ENCODE measurements around the gene GRIN2A. TPM values are rescaled to one million over a fixed set of nuclear protein-coding genes. Genes with fewer than 3 reads are reported as not detected.

GRIN2A gene
- total RNA-seq (2014; rRNA removed; shearing (Covaris generic)): not detected in 2 replicates
- not detected in 2 replicates for total RNA-seq (2022)
- not detected for Bru-seq, nascent RNA
- BruChase-seq, experiment 1, labeled RNA remaining after a 6-hour chase: not detected
- BruChase-seq, experiment 2, labeled RNA remaining after a 2-hour chase: not detected
- long read RNA-seq: 0 reads

DNA sequence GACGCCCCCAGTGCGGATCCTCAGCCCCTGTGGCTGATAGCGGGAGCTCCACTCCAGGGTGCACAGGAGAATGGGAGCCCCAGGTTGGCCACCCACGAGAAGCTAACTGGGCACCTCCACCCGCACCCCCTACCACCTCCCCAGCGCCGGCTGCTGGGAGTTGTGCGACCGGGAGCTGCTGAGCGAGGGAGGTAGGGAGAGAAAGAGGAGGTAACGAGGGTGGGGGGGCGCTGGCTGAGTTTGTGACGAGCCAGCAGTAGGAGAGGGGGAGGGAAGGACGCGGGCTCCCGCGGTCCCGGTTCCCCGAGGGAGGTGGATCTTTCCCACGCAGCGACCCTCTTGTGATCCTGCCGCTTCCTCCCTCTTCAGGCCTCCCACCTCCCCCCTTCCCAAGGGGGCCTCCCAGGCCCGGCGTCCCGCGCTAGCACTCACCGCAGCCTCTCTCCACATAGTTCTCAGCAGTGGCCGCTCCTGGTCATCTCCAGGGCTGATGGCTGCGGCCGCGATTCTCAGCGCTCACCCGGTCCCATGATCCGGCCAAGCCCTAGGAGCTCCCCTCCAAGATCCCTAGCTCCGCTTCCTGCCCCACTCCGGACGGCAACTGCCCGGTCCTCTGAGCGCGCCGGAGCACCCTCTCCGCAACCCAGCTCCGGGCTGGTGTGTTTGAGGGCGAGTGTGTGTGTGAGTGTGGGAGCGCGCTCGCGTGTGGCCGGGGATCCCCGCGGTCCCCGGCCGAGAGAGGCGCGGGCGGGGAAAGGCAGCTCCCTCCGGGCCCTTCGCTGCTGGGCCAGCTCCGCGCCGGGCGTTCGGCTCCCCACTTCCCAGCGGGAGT is at the start of gene GRIN2A:
TSS of gene GRIN2A (minus strand) at position 207 of the 832 bp plus-strand sequence. CDS start 2,017 bp downstream, outside the sequence.
- Histone ChIP-seq H4K20me1 (ENCODE audit: insufficient read depth, low read length) (no peaks in the 10 kb centered on the region), H3K9me3 (ENCODE audit: low read length) (no peaks in the 10 kb centered on the region), H3K4me2 (ENCODE audit: low read length) (no peak within 1 kb of the TSS), H3K36me3 (ENCODE audit: insufficient read depth, low read length) (no peaks in the 10 kb centered on the region), H3K79me2 (ENCODE audit: insufficient read depth, low read depth, low read length) (no peaks in the 10 kb centered on the region), H3K9me2 (ENCODE audit: insufficient read depth, low read length) (no peaks in the 10 kb centered on the region), H3K4me1 (ENCODE audit: insufficient read depth, low read length, poor library complexity, severe bottlenecking) (no peaks in the 10 kb centered on the region), H3K4me3 (ENCODE audit: low read depth, low read length, poor library complexity, severe bottlenecking) (no peak within 1 kb of the TSS), H2AFZ (ENCODE audit: low read length) (no peak within 1 kb of the TSS), H3K27ac (ENCODE audit: low read depth, low read length, poor library complexity, severe bottlenecking) (no peak within 1 kb of the TSS)
- no TSS peak for BruUV-seq (replicated peaks)
- no peak for DNase-seq (ENCODE audit: low spot score)
- CTCF ChIA-PET (ENCODE audit: unreplicated experiment): no interaction called here
- POLR2A ChIA-PET: interaction anchor here (0.7 kb wide), 1 partner anchor 205 kb away, joined by 3 read pairs; no protein-coding TSS in a partner anchor
- TF ChIP-seq EZH2phosphoT487 (IDR thresholded peaks at IDR 0.05; ENCODE audit: borderline replicate concordance, low read depth, low read length): no peak
- TF ChIP-seq, protein P1, sequence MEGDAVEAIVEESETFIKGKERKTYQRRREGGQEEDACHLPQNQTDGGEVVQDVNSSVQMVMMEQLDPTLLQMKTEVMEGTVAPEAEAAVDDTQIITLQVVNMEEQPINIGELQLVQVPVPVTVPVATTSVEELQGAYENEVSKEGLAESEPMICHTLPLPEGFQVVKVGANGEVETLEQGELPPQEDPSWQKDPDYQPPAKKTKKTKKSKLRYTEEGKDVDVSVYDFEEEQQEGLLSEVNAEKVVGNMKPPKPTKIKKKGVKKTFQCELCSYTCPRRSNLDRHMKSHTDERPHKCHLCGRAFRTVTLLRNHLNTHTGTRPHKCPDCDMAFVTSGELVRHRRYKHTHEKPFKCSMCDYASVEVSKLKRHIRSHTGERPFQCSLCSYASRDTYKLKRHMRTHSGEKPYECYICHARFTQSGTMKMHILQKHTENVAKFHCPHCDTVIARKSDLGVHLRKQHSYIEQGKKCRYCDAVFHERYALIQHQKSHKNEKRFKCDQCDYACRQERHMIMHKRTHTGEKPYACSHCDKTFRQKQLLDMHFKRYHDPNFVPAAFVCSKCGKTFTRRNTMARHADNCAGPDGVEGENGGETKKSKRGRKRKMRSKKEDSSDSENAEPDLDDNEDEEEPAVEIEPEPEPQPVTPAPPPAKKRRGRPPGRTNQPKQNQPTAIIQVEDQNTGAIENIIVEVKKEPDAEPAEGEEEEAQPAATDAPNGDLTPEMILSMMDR (conservative IDR thresholded peaks at IDR 0.05; ENCODE audit: low read length): no peak
- intact Hi-C loops (cut with micrococcal nuclease; ENCODE audit: unreplicated experiment): no loop called here

- H3K79me2 ChIP-seq (ENCODE audit: insufficient read depth, low read depth, low read length): no peaks in the 10 kb centered on the region
- ChIA-PET CTCF (ENCODE audit: unreplicated experiment) (no interaction called here), POLR2A (no interaction called here)
- intact Hi-C loops (cut with micrococcal nuclease; ENCODE audit: unreplicated experiment): no loop called here
- DNase-seq (ENCODE audit: low spot score): no peak
- H3K4me2 ChIP-seq (ENCODE audit: low read length): no peak overlapping the region
- H3K9me2 ChIP-seq (ENCODE audit: insufficient read depth, low read length): no peaks in the 10 kb centered on the region
- BruUV-seq (replicated peaks): no TSS peak
- no peaks in the 10 kb centered on the region for H4K20me1 ChIP-seq (ENCODE audit: insufficient read depth, low read length)
- H3K4me1 ChIP-seq (ENCODE audit: insufficient read depth, low read length, poor library complexity, severe bottlenecking): no peaks in the 10 kb centered on the region
- no peaks in the 10 kb centered on the region for H3K36me3 ChIP-seq (ENCODE audit: insufficient read depth, low read length)
- H3K4me3 ChIP-seq (ENCODE audit: low read depth, low read length, poor library complexity, severe bottlenecking): no peak overlapping the region
- H3K9me3 ChIP-seq (ENCODE audit: low read length): no peaks in the 10 kb centered on the region
- H3K27ac ChIP-seq (ENCODE audit: low read depth, low read length, poor library complexity, severe bottlenecking): no peak overlapping the region
- TF ChIP-seq, protein P1 (conservative IDR thresholded peaks at IDR 0.05; ENCODE audit: low read length): no peak
- no peak for TF ChIP-seq EZH2phosphoT487 (IDR thresholded peaks at IDR 0.05; ENCODE audit: borderline replicate concordance, low read depth, low read length)
- H2AFZ ChIP-seq (ENCODE audit: low read length): no peak overlapping the region
Observed at GRCh38 chr16:10231563-10231962, 49.3 kb upstream of the GRIN2A start.

GRCh38 chr16:10228779-10229178 is 46.6 kb upstream of the GRIN2A start:
- DNase-seq (ENCODE audit: low spot score): no peak
- Histone ChIP-seq H3K36me3 (ENCODE audit: insufficient read depth, low read length) (no peaks in the 10 kb centered on the region), H3K9me2 (ENCODE audit: insufficient read depth, low read length) (no peaks in the 10 kb centered on the region), H2AFZ (ENCODE audit: low read length) (no peak overlapping the region), H3K4me2 (ENCODE audit: low read length) (no peak overlapping the region), H3K4me3 (ENCODE audit: low read depth, low read length, poor library complexity, severe bottlenecking) (no peak overlapping the region), H3K9me3 (ENCODE audit: low read length) (no peaks in the 10 kb centered on the region), H4K20me1 (ENCODE audit: insufficient read depth, low read length) (no peaks in the 10 kb centered on the region), H3K27ac (ENCODE audit: low read depth, low read length, poor library complexity, severe bottlenecking) (no peak overlapping the region), H3K4me1 (ENCODE audit: insufficient read depth, low read length, poor library complexity, severe bottlenecking) (no peaks in the 10 kb centered on the region), H3K79me2 (ENCODE audit: insufficient read depth, low read depth, low read length) (no peaks in the 10 kb centered on the region)
- BruUV-seq (replicated peaks): no TSS peak
- no peak for TF ChIP-seq EZH2phosphoT487 (IDR thresholded peaks at IDR 0.05; ENCODE audit: borderline replicate concordance, low read depth, low read length)
- TF ChIP-seq, protein P1 (conservative IDR thresholded peaks at IDR 0.05; ENCODE audit: low read length): no peak
- intact Hi-C loops (cut with micrococcal nuclease; ENCODE audit: unreplicated experiment): no loop called here
- ChIA-PET CTCF (ENCODE audit: unreplicated experiment) (no interaction called here), POLR2A (no interaction called here)

Data from OCI-LY7 (cell line).